HG02870 (cell line): ENCODE data around the gene KYAT1.
"Not testable (repeated sequence)": the region's sequence is repeated elsewhere in the genome, so short reads cannot be mapped to it uniquely, and the experiment has no call there.

ENCODE experiments used
- ATAC-seq: cut with Tn5 transposase; IDR thresholded peaks from one replicate; pipeline ENCODE4 v1.9.1; 2021; ENCODE audit warnings: mild to moderate bottlenecking, moderate library complexity; ENCODE audit not compliant: unreplicated experiment

KYAT1 gene

DNA sequence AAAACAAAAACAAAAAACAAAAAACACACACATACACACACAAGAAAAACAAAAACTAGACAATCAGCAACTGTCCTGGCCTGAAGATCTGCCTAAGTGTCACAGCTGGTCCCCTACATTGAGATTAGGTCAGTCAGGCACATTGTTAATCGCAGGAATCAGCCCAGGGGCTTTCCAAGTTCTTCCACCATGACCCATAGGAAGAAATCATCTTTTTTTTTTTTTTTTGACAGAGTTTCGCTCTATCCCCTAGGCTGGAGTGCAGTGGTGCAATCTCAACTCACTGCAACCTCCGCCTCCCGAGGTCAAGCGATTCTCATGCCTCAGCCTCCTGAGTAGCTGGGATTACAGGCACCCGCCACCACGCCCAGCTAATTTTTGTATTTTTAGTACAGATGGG, 38.6 kb downstream of the KYAT1 start:
- not testable (repeated sequence) for ATAC-seq

DNA sequence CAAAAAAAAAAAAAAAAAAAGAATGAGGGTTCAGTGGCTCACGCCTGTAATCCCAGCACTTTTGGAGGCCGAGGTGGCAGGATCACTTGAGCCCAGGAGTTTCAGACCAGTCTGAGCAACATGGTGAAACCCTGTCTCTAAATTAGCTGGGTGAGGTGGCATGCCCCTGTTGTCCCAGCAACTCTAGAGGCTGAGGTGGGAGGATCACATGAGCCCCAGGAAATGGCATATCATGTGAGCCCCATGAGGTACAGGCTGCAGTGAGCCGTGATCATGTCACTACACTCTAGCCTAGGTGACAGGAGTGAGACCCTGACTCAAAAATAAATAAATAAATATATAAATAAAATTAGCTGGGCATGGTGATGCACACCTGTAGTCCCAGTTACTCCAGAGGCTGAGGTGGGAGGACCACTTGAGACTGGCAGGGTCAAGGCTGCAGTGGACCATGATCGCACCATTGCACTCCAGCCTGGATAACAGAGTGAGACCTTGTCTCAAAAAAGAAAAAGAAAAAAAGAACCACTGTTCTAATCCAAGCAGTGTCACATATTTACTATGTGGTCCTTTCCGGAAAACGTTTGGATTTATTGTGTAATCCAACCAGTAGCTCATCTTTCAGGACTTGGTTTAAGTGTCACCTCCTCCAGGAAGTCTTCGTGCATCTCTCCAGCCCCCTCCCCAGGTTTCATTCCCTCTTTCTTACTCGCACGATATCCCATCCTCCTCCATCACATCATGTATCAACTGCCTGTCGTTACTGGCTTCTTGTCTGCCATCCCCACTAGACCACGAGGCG, 39.9 kb downstream of the KYAT1 start:
- no peak for ATAC-seq

GRCh38 chr9:128840524-128840923, 41.2 kb downstream of the KYAT1 start:
- ATAC-seq = no peak

DNA sequence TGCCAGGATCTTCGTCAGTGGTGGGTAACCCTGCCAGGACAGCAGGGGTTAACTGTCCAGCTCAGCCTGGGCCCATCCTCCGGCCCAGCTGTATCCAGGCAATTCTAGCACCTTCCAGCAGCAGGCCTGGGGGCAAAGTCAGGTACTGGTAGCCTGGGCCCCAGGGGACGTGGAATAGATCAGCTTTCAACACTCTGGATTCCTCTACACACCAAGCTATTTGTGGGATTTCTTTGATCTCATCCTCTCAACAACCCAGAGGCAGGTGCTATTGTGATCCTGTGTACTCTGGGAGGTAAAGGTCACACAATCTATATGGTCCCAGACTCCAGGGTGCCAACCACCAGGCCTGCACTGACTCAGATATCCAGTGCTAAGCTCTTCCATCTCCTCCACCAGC, 43.4 kb downstream of the KYAT1 start:
- no peak for ATAC-seq

- ATAC-seq = no peak
Measured at GRCh38 chr9:128836509-128837145, 45.1 kb downstream of the KYAT1 start.

GRCh38 chr9:128835246-128836210, 46.2 kb downstream of the KYAT1 start:
- no peak for ATAC-seq

DNA sequence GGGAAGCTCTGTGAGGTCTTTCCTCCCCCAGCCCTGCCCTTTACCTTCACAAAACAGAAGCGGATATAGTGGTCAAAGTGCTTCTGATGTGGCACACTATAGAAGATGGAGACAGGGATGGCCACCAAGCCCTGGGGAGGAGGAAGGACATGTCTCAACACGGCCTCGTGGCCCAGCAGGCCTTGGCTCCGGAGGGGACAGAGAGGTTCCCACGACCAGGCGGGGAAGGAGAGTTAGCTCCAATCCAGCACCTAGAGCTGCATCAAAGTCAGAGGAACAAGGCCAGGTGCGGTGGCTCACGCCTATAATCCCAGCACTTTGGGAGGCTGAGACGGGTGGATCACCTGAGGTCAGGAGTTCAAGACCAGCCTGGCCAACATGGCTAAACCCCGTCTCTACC, 48.1 kb downstream of the KYAT1 start:
- no peak for ATAC-seq

- peak; percentile 93 for ATAC-seq
Measured at GRCh38 chr9:128829477-128830251, 52.1 kb downstream of the KYAT1 start, which contains the start of gene SPOUT1. TSS of gene SPOUT1 (minus strand) at chr9:128829794. CDS start at chr9:128829780, 14 bp downstream.

DNA sequence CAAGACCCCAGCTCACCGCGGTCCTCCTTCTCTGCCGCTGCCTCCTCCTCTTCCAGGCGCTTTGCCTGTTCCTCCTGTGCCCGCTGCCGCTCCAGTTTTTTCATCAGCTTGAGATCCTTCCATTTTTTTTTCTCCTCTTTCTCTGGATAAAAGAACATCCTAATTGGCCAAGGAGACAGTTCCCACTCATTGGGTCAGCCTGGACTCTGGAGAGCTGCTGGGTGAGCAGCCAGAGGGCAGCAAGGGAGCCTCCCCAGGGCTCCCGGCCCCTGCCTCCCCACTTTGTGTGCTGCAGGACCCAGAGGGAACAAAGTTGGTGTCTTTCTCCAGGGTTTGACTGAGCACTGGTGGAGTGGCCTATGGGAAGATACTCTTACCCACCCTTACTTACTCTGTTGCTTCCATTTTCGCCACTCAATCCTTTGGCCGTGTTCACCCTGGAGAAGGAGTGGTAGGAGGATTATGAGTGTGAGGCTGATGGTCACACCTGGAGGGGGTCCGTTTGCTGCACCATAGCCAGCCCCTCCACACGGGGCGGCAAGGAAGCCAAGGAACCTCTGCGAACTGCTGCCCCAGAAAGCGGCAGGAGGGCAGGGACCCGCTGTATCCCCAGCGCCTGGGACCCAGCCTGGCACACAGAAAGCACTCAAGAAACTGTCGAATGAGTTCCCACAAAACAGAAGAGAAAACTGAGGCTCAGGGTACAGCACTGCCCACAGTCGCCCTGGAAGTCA, 52.9 kb downstream of the KYAT1 start:
- peak; percentile 6 for ATAC-seq

GRCh38 chr9:128828267-128828666, 53.5 kb downstream of the KYAT1 start:
- ATAC-seq = no peak

DNA sequence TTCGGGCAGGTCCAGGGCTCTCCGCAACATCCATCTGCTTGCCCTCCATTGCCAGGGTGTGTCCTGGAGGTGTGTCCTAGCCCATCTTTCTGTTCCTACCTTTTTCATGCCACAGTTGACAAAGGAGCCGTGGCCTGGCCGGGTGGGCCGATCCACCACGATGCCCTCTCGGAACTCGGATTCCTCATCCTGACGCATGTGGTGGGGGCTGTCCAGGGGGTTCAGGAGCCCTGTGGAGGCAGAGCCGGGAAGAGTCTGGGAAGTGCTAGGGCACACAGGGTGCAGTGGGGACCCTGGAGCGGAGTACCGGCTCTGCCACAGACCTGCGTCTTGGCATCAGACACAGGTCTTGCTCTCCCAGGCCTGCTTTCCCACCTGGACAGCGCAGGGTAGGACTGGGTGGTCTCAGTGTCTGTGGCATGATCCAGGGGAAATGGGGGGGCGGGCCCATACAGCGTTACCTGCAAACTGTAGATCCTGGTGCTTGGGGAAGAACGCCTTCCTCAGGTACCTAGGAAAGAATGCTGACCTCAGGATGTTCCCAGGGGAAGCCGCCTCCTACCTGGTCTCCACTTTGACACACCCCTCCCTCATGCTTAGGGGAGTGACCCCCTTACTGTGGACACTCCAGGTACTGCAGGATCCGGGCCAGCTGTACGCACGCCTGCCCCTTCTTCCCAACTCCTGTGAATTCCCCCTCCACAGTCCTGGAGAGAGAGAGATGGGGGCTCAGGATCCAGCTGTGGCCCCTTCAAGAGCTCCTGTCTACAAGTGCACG, 55.6 kb downstream of the KYAT1 start:
- no peak for ATAC-seq

- no peak for ATAC-seq
Measured at GRCh38 chr9:128824911-128825310, 56.8 kb downstream of the KYAT1 start.

- ATAC-seq = no peak
Measured at GRCh38 chr9:128823903-128824406, 57.8 kb downstream of the KYAT1 start.

DNA sequence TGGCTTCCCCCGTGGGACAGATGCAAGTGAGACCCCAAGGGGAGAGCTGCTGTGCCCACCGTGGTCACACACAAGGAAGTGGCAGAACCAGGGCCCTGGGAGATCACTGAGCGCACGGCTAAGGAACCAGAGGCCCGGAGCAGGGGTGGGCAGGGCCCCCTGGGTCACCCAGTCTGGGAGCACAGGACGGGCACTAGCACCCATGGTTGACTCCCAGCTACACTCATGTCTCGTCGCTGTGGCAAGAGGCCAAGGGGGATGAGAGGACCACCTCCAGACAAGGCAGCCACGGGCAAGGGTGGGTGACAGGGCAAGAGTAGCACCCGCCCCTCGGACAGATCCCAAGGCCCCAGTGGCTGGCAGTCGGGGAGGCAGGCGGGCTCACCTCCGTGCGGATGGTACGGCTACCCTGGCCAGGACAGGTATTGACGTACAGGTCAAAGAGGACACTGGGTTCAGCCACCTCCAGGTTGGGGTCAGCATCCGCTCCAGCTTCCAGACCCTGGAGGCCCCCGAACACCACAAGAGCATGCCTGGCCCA, 58.3 kb downstream of the KYAT1 start:
- no peak for ATAC-seq

DNA sequence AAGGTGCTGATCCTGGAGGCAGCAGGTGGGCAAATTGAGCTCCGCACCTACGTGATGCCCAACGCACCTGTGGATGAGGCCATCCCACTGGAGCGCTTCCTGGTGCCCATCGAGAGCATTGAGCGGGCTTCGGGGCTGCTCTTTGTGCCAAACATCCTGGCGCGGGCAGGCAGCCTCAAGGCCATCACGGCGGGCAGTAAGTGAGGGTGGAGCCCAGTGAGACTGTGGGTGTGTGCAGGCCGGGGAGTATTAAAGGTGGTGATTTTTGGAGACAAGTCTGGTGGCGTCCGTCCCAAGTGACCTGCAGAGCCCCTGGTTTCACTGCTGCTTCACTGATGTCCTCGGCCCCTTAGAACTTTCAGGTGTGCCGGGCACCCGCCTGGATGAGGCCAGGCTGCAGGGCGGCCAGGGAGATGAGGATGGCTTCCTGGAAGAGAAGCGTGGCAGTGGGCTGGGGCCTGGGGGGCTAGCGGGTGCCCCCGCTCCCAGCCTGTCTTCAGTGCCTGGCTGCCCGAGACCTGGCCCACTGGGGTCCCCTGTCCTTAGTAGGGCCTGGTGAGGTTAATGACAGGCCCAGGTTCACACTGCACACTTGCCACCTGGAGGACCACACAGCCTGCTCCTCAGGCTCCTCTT, 59.2 kb downstream of the KYAT1 start:
- ATAC-seq = no peak

DNA sequence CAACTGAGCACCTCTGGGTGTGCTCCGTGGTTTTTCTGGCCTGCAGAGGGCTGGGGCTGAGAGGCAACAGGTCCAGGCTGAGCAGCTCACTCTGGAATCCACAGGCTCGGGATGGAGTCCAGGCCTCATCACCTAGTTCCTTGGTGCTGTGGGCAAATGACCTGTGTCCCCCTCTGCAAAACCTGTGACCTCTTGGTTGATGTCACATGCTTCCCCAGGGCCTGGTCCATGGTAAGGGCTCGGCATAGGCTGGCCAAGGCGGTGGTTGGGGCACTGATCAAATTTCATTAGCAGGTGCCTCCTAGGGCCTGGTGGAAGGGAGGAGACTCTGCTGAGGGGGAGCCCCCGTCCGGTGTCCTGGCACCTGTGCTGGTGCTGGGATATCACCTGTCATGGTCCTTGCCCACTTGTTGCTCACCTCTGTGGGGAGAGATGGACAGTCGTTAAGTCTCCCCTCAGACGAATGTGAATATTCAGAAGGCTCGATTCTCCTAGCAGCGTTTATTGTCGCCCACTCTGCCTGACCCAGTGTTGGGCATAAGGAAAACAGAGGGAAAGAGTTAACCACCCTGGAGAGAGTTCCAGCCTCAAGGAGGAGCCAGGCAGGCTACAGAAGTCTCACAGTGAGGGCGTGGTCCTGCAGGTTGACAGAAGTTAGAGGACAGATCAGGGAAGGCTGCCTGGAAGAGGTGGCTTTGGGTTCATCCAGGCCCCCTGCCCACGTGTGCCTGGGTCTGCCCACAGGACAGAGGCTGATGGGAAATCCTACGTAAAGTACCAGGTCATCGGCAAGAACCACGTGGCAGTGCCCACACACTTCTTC, 60.0 kb downstream of the KYAT1 start:
- no peak for ATAC-seq
